IPS-20b (cell line): ENCODE results near the gene CHCHD5.
"Not testable (repeated sequence)": the region's sequence is repeated elsewhere in the genome, so short reads cannot be mapped to it uniquely, and the experiment has no call there.

Experiments
- H3K27ac ChIP-seq: one replicate; pipeline ENCODE4 v1.5.1; 2013; ENCODE audit warnings: low read length
- H3K27me3 ChIP-seq: 2 replicates; pipeline ENCODE4 v1.6.1; 2013; ENCODE audit warnings: mild to moderate bottlenecking, low read length, inconsistent platforms; ENCODE audit not compliant: insufficient read depth
- H3K36me3 ChIP-seq: 2 replicates; pipeline ENCODE4 v1.6.1; 2013; ENCODE audit warnings: low read depth, mild to moderate bottlenecking, inconsistent platforms, low read length, moderate library complexity; ENCODE audit not compliant: insufficient read depth
- H3K4me1 ChIP-seq: 2 replicates; pipeline ENCODE4 v1.6.1; 2013; ENCODE audit warnings: mild to moderate bottlenecking, control low read depth, inconsistent platforms, low read length, moderate library complexity; ENCODE audit not compliant: insufficient read depth
- H3K4me3 ChIP-seq: 2 replicates; pipeline ENCODE4 v1.5.1; 2013; ENCODE audit warnings: mild to moderate bottlenecking, low read length, inconsistent platforms
- H3K9ac ChIP-seq: 2 replicates; pipeline ENCODE4 v1.6.1; 2013; ENCODE audit warnings: low read depth, mild to moderate bottlenecking, inconsistent platforms, low read length, moderate library complexity
- H3K9me3 ChIP-seq: 2 replicates; pipeline ENCODE4 v1.6.1; 2013; ENCODE audit warnings: mild to moderate bottlenecking, low read depth, low read length, inconsistent platforms; ENCODE audit not compliant: insufficient read depth

CHCHD5 gene

DNA sequence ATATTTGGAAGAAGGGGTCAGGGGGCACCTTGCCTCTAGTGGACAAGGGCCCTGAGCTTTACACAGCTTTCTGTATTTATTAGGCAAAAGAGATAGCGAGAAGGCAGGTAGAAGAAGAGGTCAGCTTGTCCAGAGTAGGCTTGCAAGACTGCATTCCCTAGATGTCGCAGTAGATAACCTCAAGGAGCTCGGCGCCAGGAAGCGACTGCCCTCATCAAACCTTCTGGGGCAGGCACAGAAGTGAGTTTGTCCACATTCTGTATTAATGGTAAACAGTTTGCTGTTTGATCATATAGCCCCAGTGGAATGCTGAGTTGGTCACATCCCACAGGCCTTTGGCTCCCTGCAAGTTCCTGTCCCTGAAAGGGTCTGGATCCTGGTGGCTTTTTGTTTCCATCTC, 7.0 kb downstream of the CHCHD5 start:
- H3K4me1 ChIP-seq = no peaks in the 10 kb centered on the region
- H3K27me3 ChIP-seq = no peaks in the 10 kb centered on the region
- H3K27ac ChIP-seq = no peak overlapping the region
- no peaks in the 10 kb centered on the region for H3K9me3 ChIP-seq
- H3K9ac ChIP-seq = no peak overlapping the region
- peaks cover 15% of the 10 kb centered on the region; the same call in 1 of the 2 replicates for H3K36me3 ChIP-seq
- H3K4me3 ChIP-seq = no peak overlapping the region

DNA sequence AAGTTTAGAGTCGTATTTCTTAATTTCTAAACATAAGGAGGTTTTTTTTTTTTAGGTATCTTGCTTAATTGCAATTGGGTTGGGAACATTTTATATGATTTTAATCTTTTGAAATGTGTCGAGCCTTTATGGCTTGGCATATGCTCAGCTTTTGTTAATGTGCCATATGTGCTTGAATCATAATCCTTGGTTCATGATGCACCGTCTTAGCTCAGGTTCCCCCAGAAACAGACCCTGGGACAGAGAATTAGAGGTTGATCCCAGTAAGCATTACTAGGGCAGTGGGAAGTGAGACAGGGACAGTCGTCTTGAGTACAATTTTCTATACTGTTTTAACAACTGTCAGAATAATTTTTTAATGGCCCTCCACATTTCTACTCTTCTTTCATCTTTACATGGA, 9.3 kb downstream of the CHCHD5 start:
- Histone ChIP-seq H3K4me1 (no peaks in the 10 kb centered on the region), H3K9ac (no peak overlapping the region), H3K27ac (no peak overlapping the region), H3K27me3 (no peaks in the 10 kb centered on the region), H3K4me3 (no peak overlapping the region), H3K9me3 (no peaks in the 10 kb centered on the region), H3K36me3 (peaks cover under 1% of the 10 kb centered on the region; the same call in 1 of the 2 replicates)

DNA sequence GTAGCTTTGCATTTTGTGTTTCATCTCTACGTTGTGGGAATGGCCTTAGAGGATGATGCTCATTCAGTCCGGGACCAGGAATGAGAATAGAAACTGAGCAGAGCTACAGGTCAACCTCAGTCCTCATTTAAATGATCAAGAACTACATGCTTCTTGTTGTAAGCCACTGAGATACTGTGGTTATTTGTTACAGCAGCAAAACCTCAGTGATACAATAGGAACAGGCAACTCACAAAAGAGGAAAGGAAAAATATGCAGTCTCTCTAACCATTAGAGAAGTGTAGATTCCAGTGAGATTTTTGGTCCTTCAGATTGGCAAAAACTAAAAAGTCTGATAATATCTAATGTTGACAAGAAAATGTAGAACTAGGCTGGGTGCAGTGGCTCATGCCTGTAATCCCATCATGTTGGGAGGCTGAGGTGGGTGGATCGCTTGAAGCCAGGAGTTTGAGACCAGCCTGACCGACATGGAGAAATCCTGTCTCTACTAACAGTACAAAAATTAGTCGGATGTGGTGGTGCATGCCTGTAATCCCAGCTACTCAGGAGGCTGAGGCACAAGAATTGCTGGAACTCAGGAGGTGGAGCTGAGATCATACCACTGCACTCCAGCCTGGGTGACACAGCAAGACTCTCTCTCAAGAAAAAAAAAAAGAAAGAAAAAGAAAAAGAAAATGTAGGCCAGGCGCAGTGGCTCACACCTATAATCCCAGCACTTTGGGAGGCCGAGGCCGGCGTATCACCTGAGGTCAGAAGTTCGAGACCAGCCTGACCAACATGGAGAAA, 13.3 kb downstream of the CHCHD5 start:
- Histone ChIP-seq H3K27me3 (no peaks in the 10 kb centered on the region), H3K27ac (no peak overlapping the region), H3K9me3 (no peaks in the 10 kb centered on the region), H3K4me3 (no peak overlapping the region), H3K9ac (no peak overlapping the region), H3K4me1 (no peaks in the 10 kb centered on the region), H3K36me3 (no peaks in the 10 kb centered on the region)

- H3K9ac ChIP-seq = no peak overlapping the region
- H3K9me3 ChIP-seq = no peaks in the 10 kb centered on the region
Observed at GRCh38 chr2:112600634-112601033, 16.2 kb downstream of the CHCHD5 start.

GRCh38 chr2:112601754-112602153, 17.3 kb downstream of the CHCHD5 start:
- no peak overlapping the region for H3K27ac ChIP-seq
- no peaks in the 10 kb centered on the region for H3K4me1 ChIP-seq
- no peaks in the 10 kb centered on the region for H3K9me3 ChIP-seq
- H3K36me3 ChIP-seq = no peaks in the 10 kb centered on the region
- H3K27me3 ChIP-seq = no peaks in the 10 kb centered on the region
- no peak overlapping the region for H3K9ac ChIP-seq
- no peak overlapping the region for H3K4me3 ChIP-seq

More at GRCh38 chr2:112600634-112601033, 16.2 kb downstream of the CHCHD5 start:
- Histone ChIP-seq H3K36me3 (no peaks in the 10 kb centered on the region), H3K4me1 (no peaks in the 10 kb centered on the region), H3K4me3 (no peak overlapping the region), H3K27me3 (no peaks in the 10 kb centered on the region), H3K27ac (no peak overlapping the region)

DNA sequence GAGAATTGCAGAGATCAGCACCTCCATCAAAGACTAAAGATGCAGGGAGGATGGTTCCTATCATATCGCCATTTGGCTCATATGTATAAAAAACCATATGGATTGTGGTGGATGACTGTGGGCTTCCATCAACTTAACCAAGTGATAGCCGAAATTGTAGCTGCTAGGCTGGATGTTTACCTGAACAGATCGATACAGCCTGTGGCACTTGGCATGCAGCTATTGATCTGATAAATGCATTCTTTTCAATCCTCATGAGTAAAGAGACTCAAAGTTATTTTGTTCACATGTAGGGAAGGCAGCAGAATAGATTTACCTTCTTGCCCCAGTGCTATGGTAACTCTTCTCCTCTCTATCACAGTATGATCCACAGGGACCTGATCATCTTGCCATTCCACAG, 18.5 kb downstream of the CHCHD5 start:
- no peak overlapping the region for H3K4me3 ChIP-seq
- H3K27ac ChIP-seq = no peak overlapping the region
- H3K9me3 ChIP-seq = no peaks in the 10 kb centered on the region
- H3K4me1 ChIP-seq = no peaks in the 10 kb centered on the region
- no peak overlapping the region for H3K9ac ChIP-seq
- no peaks in the 10 kb centered on the region for H3K27me3 ChIP-seq
- H3K36me3 ChIP-seq = no peaks in the 10 kb centered on the region

- no peak overlapping the region for H3K4me3 ChIP-seq
- no peaks in the 10 kb centered on the region for H3K27me3 ChIP-seq
Observed at GRCh38 chr2:112603731-112604130, 19.3 kb downstream of the CHCHD5 start.

DNA sequence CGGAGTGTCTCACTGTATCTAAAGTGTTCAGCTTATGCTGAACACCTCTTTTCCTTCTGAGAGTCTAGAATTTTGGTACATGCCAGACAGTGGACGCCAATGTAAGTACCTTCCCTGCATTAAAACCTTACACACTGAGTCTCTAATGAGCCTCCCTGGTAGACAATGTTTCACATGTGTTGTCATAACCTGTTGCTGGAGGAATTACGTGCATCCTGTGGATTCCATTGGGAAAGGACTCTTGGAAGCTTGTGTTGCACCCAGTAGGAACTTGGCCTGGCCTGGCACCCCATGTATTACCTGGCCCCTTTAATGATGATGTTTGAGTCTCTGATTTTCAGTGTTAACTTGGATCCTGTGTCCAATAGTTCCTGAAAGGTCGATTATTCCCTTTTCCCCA, 20.5 kb downstream of the CHCHD5 start:
- no peaks in the 10 kb centered on the region for H3K27me3 ChIP-seq

More at GRCh38 chr2:112603731-112604130, 19.3 kb downstream of the CHCHD5 start:
- no peaks in the 10 kb centered on the region for H3K9me3 ChIP-seq
- H3K27ac ChIP-seq = no peak overlapping the region
- no peaks in the 10 kb centered on the region for H3K4me1 ChIP-seq
- H3K36me3 ChIP-seq = no peaks in the 10 kb centered on the region
- H3K9ac ChIP-seq = no peak overlapping the region

GRCh38 chr2:112605926-112606325, 21.5 kb downstream of the CHCHD5 start:
- Histone ChIP-seq H3K36me3 (no peaks in the 10 kb centered on the region), H3K4me1 (no peaks in the 10 kb centered on the region), H3K27me3 (no peaks in the 10 kb centered on the region), H3K27ac (no peak overlapping the region), H3K9ac (no peak overlapping the region), H3K4me3 (no peak overlapping the region), H3K9me3 (no peaks in the 10 kb centered on the region)

More for the DNA sequence above, 20.5 kb downstream of the CHCHD5 start:
- no peak overlapping the region for H3K27ac ChIP-seq
- no peak overlapping the region for H3K4me3 ChIP-seq
- H3K9me3 ChIP-seq = no peaks in the 10 kb centered on the region
- no peaks in the 10 kb centered on the region for H3K36me3 ChIP-seq
- H3K4me1 ChIP-seq = no peaks in the 10 kb centered on the region
- no peak overlapping the region for H3K9ac ChIP-seq

GRCh38 chr2:112606547-112606946, 22.1 kb downstream of the CHCHD5 start:
- Histone ChIP-seq H3K9ac (no peak overlapping the region), H3K36me3 (no peaks in the 10 kb centered on the region), H3K27ac (no peak overlapping the region), H3K9me3 (no peaks in the 10 kb centered on the region), H3K4me3 (no peak overlapping the region), H3K27me3 (no peaks in the 10 kb centered on the region), H3K4me1 (no peaks in the 10 kb centered on the region)

DNA sequence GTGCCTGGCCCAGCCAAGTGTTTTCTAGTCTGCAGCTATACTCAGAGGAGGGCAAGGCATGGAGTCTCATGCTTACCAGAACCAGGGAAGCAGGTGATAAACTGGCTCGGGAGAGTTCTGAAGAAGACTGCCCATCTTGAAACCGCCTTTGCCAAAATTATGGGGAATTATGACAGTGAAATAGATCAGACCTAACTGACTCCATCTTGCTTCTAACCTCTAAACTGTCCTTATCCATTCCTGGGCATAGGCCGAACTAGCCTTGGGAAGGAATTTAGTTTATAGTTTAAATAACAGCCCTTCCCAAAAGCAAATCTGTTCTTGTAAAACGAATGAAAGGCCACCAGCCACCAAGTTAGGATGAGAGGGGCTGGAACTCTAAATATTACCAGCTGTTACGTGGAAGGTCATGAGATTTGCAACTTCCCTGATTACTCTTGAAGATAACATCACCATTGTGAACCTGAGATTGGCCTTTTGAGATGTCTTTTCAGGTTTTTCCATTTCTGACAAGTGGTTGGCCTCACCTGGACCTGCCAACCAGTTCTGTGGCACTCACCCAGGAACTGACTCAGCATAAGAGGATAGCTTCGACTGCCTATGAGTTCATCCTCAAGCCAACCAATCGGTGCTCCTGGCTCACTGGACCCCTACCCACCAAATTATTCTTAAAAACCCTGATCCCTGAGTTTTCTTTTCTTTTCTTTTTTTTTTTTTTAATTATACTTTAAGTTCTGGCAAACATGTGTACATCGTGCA, 23.4 kb downstream of the CHCHD5 start:
- Histone ChIP-seq H3K36me3 (no peaks in the 10 kb centered on the region), H3K4me3 (no peak overlapping the region), H3K9ac (no peak overlapping the region)

GRCh38 chr2:112609320-112609719, 24.9 kb downstream of the CHCHD5 start:
- H3K9me3 ChIP-seq, H3K4me3 ChIP-seq, H3K9ac ChIP-seq, H3K27ac ChIP-seq, H3K4me1 ChIP-seq, H3K27me3 ChIP-seq, H3K36me3 ChIP-seq: not testable (repeated sequence)

More for the DNA sequence above, 23.4 kb downstream of the CHCHD5 start:
- Histone ChIP-seq H3K9me3 (no peaks in the 10 kb centered on the region), H3K27me3 (no peaks in the 10 kb centered on the region), H3K27ac (no peak overlapping the region), H3K4me1 (no peaks in the 10 kb centered on the region)
